Stimulated activated CD4-positive, alpha-beta T cell treated with anti-CD3 and anti-CD28 coated beads, Interleukin-15, amount 100 ng/mL, for 1 hour (primary cell): ENCODE data around the gene ERFL.

Source experiments
- DNase-seq, 2 donors: peaks; one replicate each; pipeline ENCODE4 v3.0.0-alpha.2; 2020; ENCODE audit warnings: low read depth in 1 of 2, low spot score in 1 of 2

ERFL gene

DNA sequence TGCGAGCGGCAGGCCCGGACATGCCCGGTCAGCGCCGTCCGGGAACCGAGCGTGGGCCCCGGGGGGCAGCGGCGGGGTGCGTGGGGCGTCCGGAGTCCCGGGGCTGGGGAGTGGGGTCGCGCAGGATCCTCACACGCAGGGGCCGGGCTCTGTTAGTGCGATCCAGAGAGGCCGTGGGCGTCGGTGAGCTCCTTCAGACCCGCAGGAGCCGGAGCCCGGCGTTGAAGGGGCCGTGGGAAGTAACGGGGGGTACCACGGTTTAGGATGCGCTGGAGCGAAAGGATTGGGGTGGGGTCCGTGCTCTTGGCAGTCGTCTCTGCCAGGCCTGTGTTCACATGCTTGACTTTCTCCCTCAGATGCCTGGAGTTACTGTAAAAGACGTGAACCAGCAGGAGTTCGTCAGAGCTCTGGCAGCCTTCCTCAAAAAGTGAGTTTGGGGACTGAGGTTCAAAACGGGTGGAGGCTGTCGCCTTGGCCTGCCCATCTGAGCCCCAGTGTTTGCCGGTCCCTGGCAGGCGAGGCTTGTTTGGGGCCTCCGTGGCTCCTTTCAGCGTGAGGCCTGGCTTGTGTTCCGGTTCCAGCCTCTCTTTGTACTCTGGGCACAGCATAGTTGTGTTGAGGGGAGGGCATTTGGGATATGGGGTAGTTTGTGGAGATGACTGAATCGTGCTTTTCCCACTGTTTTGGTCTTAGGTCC, 67.7 kb downstream of the ERFL start:
- no peak for DNase-seq

DNA sequence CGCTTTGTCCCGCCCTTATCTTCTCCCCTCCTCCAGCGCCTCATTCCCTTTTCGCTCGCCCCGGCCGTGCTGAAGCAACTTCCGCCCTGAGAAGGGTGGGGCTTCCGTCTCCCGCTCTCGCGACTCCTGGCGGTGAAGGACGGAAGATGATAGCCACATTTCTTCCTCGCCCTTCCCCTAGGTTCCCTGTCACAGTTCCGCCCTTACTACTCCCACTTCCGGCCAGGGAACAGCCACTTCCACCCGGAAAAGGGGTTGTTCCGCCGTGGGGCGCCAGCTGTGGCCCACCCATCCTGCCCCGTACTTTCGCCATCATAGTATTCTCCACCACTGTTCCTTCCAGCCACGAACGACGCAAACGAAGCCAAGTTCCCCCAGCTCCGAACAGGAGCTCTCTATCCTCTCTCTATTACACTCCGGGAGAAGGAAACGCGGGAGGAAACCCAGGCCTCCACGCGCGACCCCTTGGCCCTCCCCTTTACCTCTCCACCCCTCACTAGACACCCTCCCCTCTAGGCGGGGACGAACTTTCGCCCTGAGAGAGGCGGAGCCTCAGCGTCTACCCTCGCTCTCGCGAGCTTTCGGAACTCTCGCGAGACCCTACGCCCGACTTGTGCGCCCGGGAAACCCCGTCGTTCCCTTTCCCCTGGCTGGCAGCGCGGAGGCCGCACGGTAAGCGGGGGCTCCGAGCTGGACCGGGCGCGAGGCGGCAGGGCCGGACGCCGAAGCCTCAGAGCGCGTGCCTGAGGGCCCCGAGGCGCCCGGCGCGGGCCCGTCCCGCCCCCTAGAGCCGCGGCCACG, 68.4 kb downstream of the ERFL start, which contains the start of gene RPS19:
RPS19 (plus strand) TSS at position 638 of the 801 bp plus-strand sequence. CDS start 520 bp downstream, outside the sequence.
- peak; percentile 97 for DNase-seq

DNA sequence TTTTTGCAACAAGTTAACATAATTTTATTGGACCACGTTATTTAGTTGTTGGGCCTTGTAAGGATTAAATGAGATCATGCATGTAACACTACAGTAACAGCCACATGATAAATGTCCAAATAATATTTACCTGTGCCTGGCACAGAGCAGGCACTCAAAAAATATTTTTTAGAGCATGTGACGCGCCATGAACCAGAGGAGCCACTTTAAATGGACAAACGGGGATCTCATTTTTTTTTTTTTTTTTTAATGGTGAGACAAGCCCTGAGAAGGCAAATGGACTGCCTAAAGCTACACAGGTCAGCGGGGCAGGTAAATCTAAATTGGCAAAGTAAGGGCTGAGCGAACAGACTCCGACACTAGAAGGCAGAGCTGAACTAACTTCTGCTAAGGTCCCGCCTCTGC, 69.0 kb downstream of the ERFL start:
- DNase-seq = no peak
